Measurements from ENCODE around the gene SCARF1. TPM values are rescaled to one million over a fixed set of nuclear protein-coding genes. Genes with fewer than 3 reads are reported as not detected.

The SCARF1 gene
- total RNA-seq, 4 donors from 2014 or later, result 4.9 to 10.0 (median 9.1) TPM

DNA sequence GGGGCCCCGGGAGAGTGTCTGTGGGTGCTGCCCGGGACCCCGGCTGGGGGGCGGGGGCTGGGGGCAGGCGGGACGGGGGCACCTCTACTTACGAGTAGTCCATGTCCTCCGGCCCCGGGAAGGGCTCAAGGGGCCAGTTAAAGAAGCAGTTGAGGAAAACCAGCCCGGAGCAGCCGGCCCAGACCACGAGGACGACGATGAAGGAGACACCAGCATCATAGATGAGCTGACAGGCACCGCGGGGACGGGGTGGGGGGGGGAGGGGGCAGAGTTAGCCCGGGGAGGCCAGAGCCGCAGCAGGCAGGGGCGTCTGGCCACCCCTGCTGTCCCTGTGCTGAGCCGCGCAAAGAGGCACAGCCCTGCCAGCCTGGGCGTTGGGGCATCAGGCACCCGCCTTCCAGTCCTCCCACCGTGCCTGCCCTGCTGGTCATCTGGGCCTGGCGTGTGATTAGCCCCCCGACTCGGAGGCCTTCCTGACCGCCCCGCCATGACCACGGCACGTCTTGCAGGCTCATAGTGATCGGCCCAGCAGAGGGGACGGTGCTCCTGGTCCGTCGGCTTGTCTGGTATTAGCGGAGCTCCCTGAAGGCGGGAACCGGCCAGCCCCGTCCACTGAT lies 54.0 kb downstream of the SCARF1 start:
- H3K4me3 ChIP-seq (ENCODE audit: low read depth, poor library complexity, severe bottlenecking), result no peak overlapping the region
- no peak for DNase-seq (ENCODE audit: low spot score in 2 of 2)
- 90 to 92% methylated on average over 37 to 40 of the region's 40 CpGs for WGBS, 2 donors
- no peak for TF ChIP-seq POLR2A (IDR thresholded peaks at IDR 0.05)
- TF ChIP-seq, protein P1, sequence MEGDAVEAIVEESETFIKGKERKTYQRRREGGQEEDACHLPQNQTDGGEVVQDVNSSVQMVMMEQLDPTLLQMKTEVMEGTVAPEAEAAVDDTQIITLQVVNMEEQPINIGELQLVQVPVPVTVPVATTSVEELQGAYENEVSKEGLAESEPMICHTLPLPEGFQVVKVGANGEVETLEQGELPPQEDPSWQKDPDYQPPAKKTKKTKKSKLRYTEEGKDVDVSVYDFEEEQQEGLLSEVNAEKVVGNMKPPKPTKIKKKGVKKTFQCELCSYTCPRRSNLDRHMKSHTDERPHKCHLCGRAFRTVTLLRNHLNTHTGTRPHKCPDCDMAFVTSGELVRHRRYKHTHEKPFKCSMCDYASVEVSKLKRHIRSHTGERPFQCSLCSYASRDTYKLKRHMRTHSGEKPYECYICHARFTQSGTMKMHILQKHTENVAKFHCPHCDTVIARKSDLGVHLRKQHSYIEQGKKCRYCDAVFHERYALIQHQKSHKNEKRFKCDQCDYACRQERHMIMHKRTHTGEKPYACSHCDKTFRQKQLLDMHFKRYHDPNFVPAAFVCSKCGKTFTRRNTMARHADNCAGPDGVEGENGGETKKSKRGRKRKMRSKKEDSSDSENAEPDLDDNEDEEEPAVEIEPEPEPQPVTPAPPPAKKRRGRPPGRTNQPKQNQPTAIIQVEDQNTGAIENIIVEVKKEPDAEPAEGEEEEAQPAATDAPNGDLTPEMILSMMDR (IDR thresholded peaks at IDR 0.05), result no peak
- intact Hi-C loops (cut with DNase I; ENCODE audit: low total_unique reads), result no loop called here

GRCh38 chr17:1590747-1591473 lies 54.6 kb downstream of the SCARF1 start:
- no peak for DNase-seq (ENCODE audit: low spot score in 2 of 2)
- WGBS, 2 donors, result 86 to 87% methylated on average over 22 to 33 of the region's 38 CpGs
- H3K4me3 ChIP-seq (ENCODE audit: low read depth, poor library complexity, severe bottlenecking), result no peak overlapping the region
- TF ChIP-seq, protein P1 (IDR thresholded peaks at IDR 0.05), result no peak
- TF ChIP-seq POLR2A (IDR thresholded peaks at IDR 0.05), result no peak
- intact Hi-C loops (cut with DNase I; ENCODE audit: low total_unique reads), result no loop called here

- peak in 1 of 2 donors; percentile 58 for DNase-seq (ENCODE audit: low spot score in 2 of 2)
- 29 to 46% methylated on average over 16 to 18 of the region's 19 CpGs for WGBS, 2 donors
- intact Hi-C loops (cut with DNase I; ENCODE audit: low total_unique reads), result no loop called here
- TF ChIP-seq, protein P1 (IDR thresholded peaks at IDR 0.05), result no peak
- no peak for TF ChIP-seq POLR2A (IDR thresholded peaks at IDR 0.05)
- no peak overlapping the region for H3K4me3 ChIP-seq (ENCODE audit: low read depth, poor library complexity, severe bottlenecking)
Observed at GRCh38 chr17:1590029-1590746, 55.3 kb downstream of the SCARF1 start.

GRCh38 chr17:1588821-1589585 lies 56.5 kb downstream of the SCARF1 start:
- DNase-seq (ENCODE audit: low spot score in 2 of 2), result no peak
- 90 to 93% methylated on average over 33 of the region's 33 CpGs for WGBS, 2 donors
- intact Hi-C loops (cut with DNase I; ENCODE audit: low total_unique reads), result no loop called here
- TF ChIP-seq POLR2A (IDR thresholded peaks at IDR 0.05), result no peak
- TF ChIP-seq, protein P1 (IDR thresholded peaks at IDR 0.05), result no peak
- H3K4me3 ChIP-seq (ENCODE audit: low read depth, poor library complexity, severe bottlenecking), result no peak overlapping the region

GRCh38 chr17:1584167-1584566 lies 61.4 kb downstream of the SCARF1 start:
- intact Hi-C loops (cut with DNase I; ENCODE audit: low total_unique reads), result no loop called here
- WGBS, 2 donors, result 87 to 90% methylated on average over 14 of the region's 14 CpGs
- no peak overlapping the region for H3K4me3 ChIP-seq (ENCODE audit: low read depth, poor library complexity, severe bottlenecking)
- no peak for DNase-seq (ENCODE audit: low spot score in 2 of 2)
- TF ChIP-seq, protein P1 (IDR thresholded peaks at IDR 0.05), result no peak
- no peak for TF ChIP-seq POLR2A (IDR thresholded peaks at IDR 0.05)
